ENCODE data around the gene SCGB1A1. TPM values are rescaled to one million over a fixed set of nuclear protein-coding genes. Genes with fewer than 3 reads are reported as not detected.

The SCGB1A1 gene
- total RNA-seq, 1 experiment from 2014 or later, result not detected

- no peaks in the 10 kb centered on the region for H3K27me3 ChIP-seq (replicated peaks; ENCODE audit: control insufficient read depth, insufficient read depth, low read length)
- no peaks in the 10 kb centered on the region for H3K4me1 ChIP-seq
- ChIA-PET POLR2A (interaction anchor here (0.8 to 1.0 kb wide), 2 partner anchors 13 to 261 kb away, joined by 7 to 11 read pairs; partner anchors contain the start of genes LBHD1 and UQCC3), CTCF (interaction anchor here (0.8 to 1.3 kb wide), 3 partner anchors 13 to 150 kb away, joined by 3 to 4 read pairs (median 3); no protein-coding TSS in a partner anchor)
- no peaks in the 10 kb centered on the region for H3K27me3 Mint-ChIP-seq (ENCODE audit: insufficient read depth, unreplicated experiment)
- BruUV-seq (replicated peaks), result no TSS peak
- H3K4me1 Mint-ChIP-seq (ENCODE audit: low read depth, unreplicated experiment), result no peaks in the 10 kb centered on the region
- no peaks in the 10 kb centered on the region for H3K9me3 ChIP-seq
- H3K4me3 ChIP-seq (ENCODE audit: low read depth, low read length), result no peak overlapping the region
- H3K4me3 Mint-ChIP-seq (ENCODE audit: unreplicated experiment), result no peak overlapping the region
- no peaks in the 10 kb centered on the region for H3K36me3 Mint-ChIP-seq (ENCODE audit: insufficient read depth, unreplicated experiment)
- H3K27ac Mint-ChIP-seq (ENCODE audit: unreplicated experiment), result no peak overlapping the region
- H3K36me3 ChIP-seq (ENCODE audit: control insufficient read depth, insufficient read depth, low read length), result no peaks in the 10 kb centered on the region
- DNase-seq, result no peak
- H3K9me3 Mint-ChIP-seq (ENCODE audit: unreplicated experiment), result no peaks in the 10 kb centered on the region
- intact Hi-C loops (cut with micrococcal nuclease; ENCODE audit: unreplicated experiment), result no loop called here
- TF ChIP-seq CTCF (IDR thresholded peaks at IDR 0.05; ENCODE audit: insufficient read depth in 1 of 2, low read depth in 1 of 2, low read length in 1 of 2, severe bottlenecking in 1 of 2, unreplicated experiment in 1 of 2), result no peak
Measured at GRCh38 chr11:62410972-62411371, 7.9 kb upstream of the SCGB1A1 start.

- H3K4me1 Mint-ChIP-seq (ENCODE audit: low read depth, unreplicated experiment), result peaks cover 5% of the 10 kb centered on the region
- intact Hi-C loops (cut with micrococcal nuclease; ENCODE audit: unreplicated experiment), result no loop called here
- no peaks in the 10 kb centered on the region for H3K9me3 Mint-ChIP-seq (ENCODE audit: unreplicated experiment)
- CTCF ChIA-PET, result interaction anchor here (0.8 to 1.3 kb wide), 3 partner anchors 13 to 149 kb away, joined by 3 to 4 read pairs (median 3); no protein-coding TSS in a partner anchor
- no peaks in the 10 kb centered on the region for H3K9me3 ChIP-seq
- no peak overlapping the region for H3K4me3 ChIP-seq (ENCODE audit: low read depth, low read length)
- no peaks in the 10 kb centered on the region for H3K27me3 Mint-ChIP-seq (ENCODE audit: insufficient read depth, unreplicated experiment)
- no peak for DNase-seq
- H3K36me3 ChIP-seq (ENCODE audit: control insufficient read depth, insufficient read depth, low read length), result no peaks in the 10 kb centered on the region
- H3K4me1 ChIP-seq, result peaks cover 3% of the 10 kb centered on the region
- POLR2A ChIA-PET, result interaction anchor here (0.8 to 1.0 kb wide), 2 partner anchors 13 to 260 kb away, joined by 7 to 11 read pairs; partner anchors contain the start of genes LBHD1 and UQCC3
- no TSS peak for BruUV-seq (replicated peaks)
- no peak overlapping the region for H3K4me3 Mint-ChIP-seq (ENCODE audit: unreplicated experiment)
- no peak for TF ChIP-seq CTCF (IDR thresholded peaks at IDR 0.05; ENCODE audit: insufficient read depth in 1 of 2, low read depth in 1 of 2, low read length in 1 of 2, severe bottlenecking in 1 of 2, unreplicated experiment in 1 of 2)
- no peaks in the 10 kb centered on the region for H3K36me3 Mint-ChIP-seq (ENCODE audit: insufficient read depth, unreplicated experiment)
- H3K27ac Mint-ChIP-seq (ENCODE audit: unreplicated experiment), result no peak overlapping the region
- H3K27me3 ChIP-seq (replicated peaks; ENCODE audit: control insufficient read depth, insufficient read depth, low read length), result no peaks in the 10 kb centered on the region
Measured at GRCh38 chr11:62411524-62411923, 7.3 kb upstream of the SCGB1A1 start.

- no peak for DNase-seq
- Mint-ChIP-seq H3K27me3 (ENCODE audit: insufficient read depth, unreplicated experiment) (no peaks in the 10 kb centered on the region), H3K4me1 (ENCODE audit: low read depth, unreplicated experiment) (peaks cover 12% of the 10 kb centered on the region), H3K9me3 (ENCODE audit: unreplicated experiment) (peaks cover 8% of the 10 kb centered on the region), H3K27ac (ENCODE audit: unreplicated experiment) (no peak overlapping the region), H3K36me3 (ENCODE audit: insufficient read depth, unreplicated experiment) (no peaks in the 10 kb centered on the region), H3K4me3 (ENCODE audit: unreplicated experiment) (no peak overlapping the region)
- CTCF ChIA-PET, result no interaction called here
- Histone ChIP-seq H3K9me3 (no peaks in the 10 kb centered on the region), H3K27me3 (replicated peaks; ENCODE audit: control insufficient read depth, insufficient read depth, low read length) (no peaks in the 10 kb centered on the region), H3K4me1 (peaks cover 8% of the 10 kb centered on the region), H3K36me3 (ENCODE audit: control insufficient read depth, insufficient read depth, low read length) (no peaks in the 10 kb centered on the region), H3K4me3 (ENCODE audit: low read depth, low read length) (no peak overlapping the region)
- BruUV-seq (replicated peaks), result no TSS peak
- intact Hi-C loops (cut with micrococcal nuclease; ENCODE audit: unreplicated experiment), result no loop called here
- POLR2A ChIA-PET, result no interaction called here
- TF ChIP-seq CTCF (IDR thresholded peaks at IDR 0.05; ENCODE audit: insufficient read depth in 1 of 2, low read depth in 1 of 2, low read length in 1 of 2, severe bottlenecking in 1 of 2, unreplicated experiment in 1 of 2), result no peak
Measured at GRCh38 chr11:62413060-62413696, 5.7 kb upstream of the SCGB1A1 start.
